Astrocyte (in vitro differentiated cells and primary cell): ENCODE measurements around the gene DIP2C. TPM values are rescaled to one million over a fixed set of nuclear protein-coding genes. Genes with fewer than 3 reads are reported as not detected.
"Not testable (repeated sequence)": the region's sequence is repeated elsewhere in the genome, so short reads cannot be mapped to it uniquely, and the experiment has no call there.

Source experiments
- DNase-seq: peaks from one replicate; pipeline ENCODE4 v3.0.0-alpha.2; 2010; ENCODE audit warnings: low read depth
- FAIRE-seq: peaks from 2 replicates; lab custom pipeline; 2011; peaks lifted over from hg19 to GRCh38; lab: Jason Lieb, UNC
- H2AFZ ChIP-seq: 2 replicates; pipeline ENCODE4 v1.6.0; 2012; ENCODE audit warnings: low read depth, low read length, inconsistent platforms
- H3K27ac ChIP-seq: 2 replicates; pipeline ENCODE4 v1.5.1; 2011; ENCODE audit warnings: low read depth, low read length, inconsistent platforms
- H3K27me3 ChIP-seq: 2 replicates; pipeline ENCODE4 v1.6.0; 2011; ENCODE audit warnings: low read length, inconsistent platforms; ENCODE audit not compliant: insufficient read depth
- H3K36me3 ChIP-seq: 2 replicates; pipeline ENCODE4 v1.5.1; 2011; ENCODE audit warnings: low read length, inconsistent platforms; ENCODE audit not compliant: insufficient read depth
- H3K4me1 ChIP-seq: 2 replicates; pipeline ENCODE4 v1.5.1; 2011; ENCODE audit warnings: low read length, inconsistent platforms; ENCODE audit not compliant: insufficient read depth
- H3K4me2 ChIP-seq: 2 replicates; pipeline ENCODE4 v1.6.0; 2012; ENCODE audit warnings: low read length, inconsistent platforms
- H3K4me3 ChIP-seq: 2 replicates; pipeline ENCODE4 v1.5.1; 2011; ENCODE audit warnings: low read depth, mild to moderate bottlenecking, low read length, inconsistent platforms; ENCODE audit not compliant: insufficient read depth
- H3K79me2 ChIP-seq: 2 replicates; pipeline ENCODE4 v1.6.0; 2012; ENCODE audit warnings: mild to moderate bottlenecking, low read length, inconsistent platforms; ENCODE audit not compliant: insufficient read depth
- H3K9ac ChIP-seq: 2 replicates; pipeline ENCODE4 v1.6.0; 2012; ENCODE audit warnings: mild to moderate bottlenecking, low read length, inconsistent platforms
- H3K9me3 ChIP-seq: 2 replicates; pipeline ENCODE4 v1.5.1; 2012; ENCODE audit warnings: low read depth, mild to moderate bottlenecking, low read length, inconsistent platforms; ENCODE audit not compliant: insufficient read depth
- H4K20me1 ChIP-seq: 2 replicates; pipeline ENCODE4 v1.6.0; 2012; ENCODE audit warnings: low read length, inconsistent platforms; ENCODE audit not compliant: insufficient read depth
- H3K27ac Mint-ChIP-seq: one replicate; pipeline ENCODE4 v1.8.0; 2021; ENCODE audit warnings: mild to moderate bottlenecking, mixed read lengths; ENCODE audit not compliant: unreplicated experiment
- H3K27me3 Mint-ChIP-seq: one replicate; pipeline ENCODE4 v1.8.0; 2021; ENCODE audit warnings: low read depth, mixed read lengths; ENCODE audit not compliant: unreplicated experiment
- H3K36me3 Mint-ChIP-seq: one replicate; pipeline ENCODE4 v1.8.0; 2021; ENCODE audit warnings: low read depth, mixed read lengths; ENCODE audit not compliant: unreplicated experiment
- H3K4me1 Mint-ChIP-seq: one replicate; pipeline ENCODE4 v1.8.0; 2021; ENCODE audit warnings: low read depth, mixed read lengths; ENCODE audit not compliant: unreplicated experiment
- H3K4me3 Mint-ChIP-seq: one replicate; pipeline ENCODE4 v1.8.0; 2021; ENCODE audit warnings: mild to moderate bottlenecking, moderate library complexity, mixed read lengths; ENCODE audit not compliant: unreplicated experiment
- H3K9me3 Mint-ChIP-seq: one replicate; pipeline ENCODE4 v1.8.0; 2021; ENCODE audit warnings: mild to moderate bottlenecking, mixed read lengths; ENCODE audit not compliant: unreplicated experiment
- CTCF ChIP-seq: IDR thresholded peaks from 2 replicates; pipeline ENCODE4 v1.5.1; 2011; ENCODE audit warnings: low read depth, mild to moderate bottlenecking, inconsistent platforms, low read length, moderate library complexity; ENCODE audit not compliant: insufficient read depth
- EZH2 ChIP-seq: IDR thresholded peaks from 2 replicates; pipeline ENCODE4 v1.6.1; 2012; ENCODE audit warnings: mild to moderate bottlenecking, low read length, inconsistent platforms; ENCODE audit not compliant: insufficient read depth
- total RNA-seq: library from RNA; stranded (reverse); gene quantifications from 2 replicates; pipeline ENCODE4 v1.2.1, GENCODE V29; 2021

DIP2C gene
- total RNA-seq, 1 donor from 2014 or later, result 27.3 TPM

GRCh38 chr10:679556-679955 lies 9.9 kb downstream of the DIP2C start:
- H3K9me3 ChIP-seq, result no peaks in the 10 kb centered on the region
- H3K4me1 ChIP-seq, result peaks cover 26% of the 10 kb centered on the region
- TF ChIP-seq EZH2 (no peak), CTCF (no peak)
- no peak overlapping the region for H3K4me2 ChIP-seq
- no peak for DNase-seq
- H3K4me3 Mint-ChIP-seq, result no peak overlapping the region
- H3K4me3 ChIP-seq, result no peak overlapping the region
- no peak overlapping the region for H3K9ac ChIP-seq
- peaks cover 2% of the 10 kb centered on the region for H3K9me3 Mint-ChIP-seq
- no peak overlapping the region for H3K27ac Mint-ChIP-seq
- peaks cover 3% of the 10 kb centered on the region for H3K36me3 Mint-ChIP-seq
- H3K27me3 ChIP-seq, result no peaks in the 10 kb centered on the region
- H3K4me1 Mint-ChIP-seq, result peaks cover 51% of the 10 kb centered on the region
- no peak for FAIRE-seq
- no peak overlapping the region for H3K27ac ChIP-seq
- peaks cover 65% of the 10 kb centered on the region for H4K20me1 ChIP-seq
- H3K36me3 ChIP-seq, result no peaks in the 10 kb centered on the region
- H2AFZ ChIP-seq, result no peak overlapping the region
- H3K27me3 Mint-ChIP-seq, result no peaks in the 10 kb centered on the region
- peaks cover 89% of the 10 kb centered on the region for H3K79me2 ChIP-seq

- peaks cover 42% of the 10 kb centered on the region for H3K4me1 Mint-ChIP-seq
- H3K36me3 Mint-ChIP-seq, FAIRE-seq, H3K27ac ChIP-seq, H3K27ac Mint-ChIP-seq, H3K9me3 Mint-ChIP-seq, H2AFZ ChIP-seq, DNase-seq, H3K36me3 ChIP-seq, H3K4me2 ChIP-seq, H3K4me3 Mint-ChIP-seq, H3K27me3 Mint-ChIP-seq, H3K9me3 ChIP-seq, H3K9ac ChIP-seq, H3K4me3 ChIP-seq, H3K27me3 ChIP-seq: not testable (repeated sequence)
- H3K4me1 ChIP-seq, result peaks cover 17% of the 10 kb centered on the region
- peaks cover 89% of the 10 kb centered on the region for H3K79me2 ChIP-seq
- H4K20me1 ChIP-seq, result peaks cover 65% of the 10 kb centered on the region
Measured at GRCh38 chr10:678662-679005, 10.8 kb downstream of the DIP2C start.

GRCh38 chr10:677750-678661 lies 11.5 kb downstream of the DIP2C start:
- Histone ChIP-seq H3K9me3 (no peaks in the 10 kb centered on the region), H3K36me3 (no peaks in the 10 kb centered on the region), H2AFZ (no peak overlapping the region), H3K4me3 (no peak overlapping the region), H3K27me3 (no peaks in the 10 kb centered on the region), H3K9ac (no peak overlapping the region), H3K4me1 (peaks cover 15% of the 10 kb centered on the region), H4K20me1 (peaks cover 69% of the 10 kb centered on the region), H3K79me2 (peaks cover 92% of the 10 kb centered on the region), H3K4me2 (no peak overlapping the region), H3K27ac (no peak overlapping the region)
- Mint-ChIP-seq H3K27me3 (no peaks in the 10 kb centered on the region), H3K4me3 (no peak overlapping the region), H3K36me3 (peaks cover 5% of the 10 kb centered on the region), H3K9me3 (peaks cover 2% of the 10 kb centered on the region), H3K4me1 (peaks cover 40% of the 10 kb centered on the region), H3K27ac (no peak overlapping the region)
- TF ChIP-seq EZH2, result no peak
- TF ChIP-seq CTCF, result no peak
- FAIRE-seq, result no peak
- no peak for DNase-seq
